NCI-H2107 treated with DMSO at 0.1 percent for 48 hours (cell line): ENCODE results near the gene EHMT2.
"Not testable (repeated sequence)": the region's sequence is repeated elsewhere in the genome, so short reads cannot be mapped to it uniquely, and the experiment has no call there.

Source experiments
- DNase-seq: peaks from one replicate; lab custom pipeline; 2025; ENCODE audit not compliant: unreplicated experiment; lab: John Stamatoyannopoulos, UW

The EHMT2 gene

DNA sequence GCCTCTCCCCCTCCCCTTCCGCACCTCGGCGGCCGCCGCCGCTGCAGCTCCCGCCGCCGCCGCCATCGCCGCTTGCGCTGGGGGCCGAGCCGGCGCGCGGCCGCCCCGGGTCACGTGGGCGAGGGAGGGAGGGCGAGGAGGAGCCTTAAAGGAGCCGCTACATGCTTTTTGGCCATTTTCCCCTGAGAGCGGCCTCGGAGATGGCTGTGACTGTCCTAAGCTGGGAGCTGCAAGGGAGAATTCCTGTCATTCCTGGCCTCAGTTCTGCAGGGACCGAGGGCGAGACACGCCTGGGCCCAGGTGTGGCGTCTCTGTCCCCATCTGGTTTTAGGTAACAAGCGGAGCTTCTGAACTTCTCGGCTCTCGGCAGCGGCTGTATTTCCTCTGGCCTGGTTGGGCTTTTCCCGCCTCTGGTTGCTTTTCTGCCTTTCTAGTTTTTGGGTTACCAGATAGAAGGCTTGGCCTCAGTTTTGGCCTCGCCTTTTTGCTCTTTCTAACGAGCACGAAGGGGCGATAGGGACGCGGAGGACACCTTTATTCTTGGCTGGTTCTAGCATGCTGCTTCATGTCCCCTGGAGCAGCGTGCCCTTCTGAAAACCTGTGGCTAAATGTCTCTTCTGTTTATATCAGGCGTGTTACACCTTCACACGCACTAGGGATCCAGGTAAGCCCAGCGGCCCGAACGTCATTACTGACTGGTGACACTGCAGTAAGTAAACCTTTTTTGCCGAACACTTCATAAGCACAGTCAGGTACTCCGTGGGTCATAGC is at the start of gene EHMT2:
Gene EHMT2, minus strand, starts transcription at position 87 of the 771 bp plus-strand sequence. Its CDS starts 21 bp downstream, at position 66.
- peak; percentile 39 for DNase-seq

DNA sequence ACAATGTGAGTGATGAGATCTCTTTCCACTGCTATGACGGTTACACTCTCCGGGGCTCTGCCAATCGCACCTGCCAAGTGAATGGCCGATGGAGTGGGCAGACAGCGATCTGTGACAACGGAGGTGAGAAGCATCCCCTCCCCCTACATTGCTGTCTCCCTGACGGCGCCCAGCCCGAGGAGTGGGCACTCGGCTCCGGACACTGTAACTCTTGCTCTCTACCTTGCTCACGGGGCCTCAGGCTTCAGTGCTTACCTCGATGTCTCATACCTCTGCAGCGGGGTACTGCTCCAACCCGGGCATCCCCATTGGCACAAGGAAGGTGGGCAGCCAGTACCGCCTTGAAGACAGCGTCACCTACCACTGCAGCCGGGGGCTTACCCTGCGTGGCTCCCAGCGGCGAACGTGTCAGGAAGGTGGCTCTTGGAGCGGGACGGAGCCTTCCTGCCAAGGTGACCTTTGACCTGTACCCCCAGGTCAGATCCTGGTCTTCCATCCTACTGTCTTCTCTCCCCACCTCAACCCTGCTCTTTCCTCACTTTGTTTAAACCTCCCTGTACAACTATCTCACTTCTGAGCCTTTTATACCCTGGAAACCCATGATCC is 49.7 kb upstream of the EHMT2 start:
- no peak for DNase-seq

- DNase-seq, result no peak
Measured at GRCh38 chr6:31946370-31946885, 48.9 kb upstream of the EHMT2 start.

DNA sequence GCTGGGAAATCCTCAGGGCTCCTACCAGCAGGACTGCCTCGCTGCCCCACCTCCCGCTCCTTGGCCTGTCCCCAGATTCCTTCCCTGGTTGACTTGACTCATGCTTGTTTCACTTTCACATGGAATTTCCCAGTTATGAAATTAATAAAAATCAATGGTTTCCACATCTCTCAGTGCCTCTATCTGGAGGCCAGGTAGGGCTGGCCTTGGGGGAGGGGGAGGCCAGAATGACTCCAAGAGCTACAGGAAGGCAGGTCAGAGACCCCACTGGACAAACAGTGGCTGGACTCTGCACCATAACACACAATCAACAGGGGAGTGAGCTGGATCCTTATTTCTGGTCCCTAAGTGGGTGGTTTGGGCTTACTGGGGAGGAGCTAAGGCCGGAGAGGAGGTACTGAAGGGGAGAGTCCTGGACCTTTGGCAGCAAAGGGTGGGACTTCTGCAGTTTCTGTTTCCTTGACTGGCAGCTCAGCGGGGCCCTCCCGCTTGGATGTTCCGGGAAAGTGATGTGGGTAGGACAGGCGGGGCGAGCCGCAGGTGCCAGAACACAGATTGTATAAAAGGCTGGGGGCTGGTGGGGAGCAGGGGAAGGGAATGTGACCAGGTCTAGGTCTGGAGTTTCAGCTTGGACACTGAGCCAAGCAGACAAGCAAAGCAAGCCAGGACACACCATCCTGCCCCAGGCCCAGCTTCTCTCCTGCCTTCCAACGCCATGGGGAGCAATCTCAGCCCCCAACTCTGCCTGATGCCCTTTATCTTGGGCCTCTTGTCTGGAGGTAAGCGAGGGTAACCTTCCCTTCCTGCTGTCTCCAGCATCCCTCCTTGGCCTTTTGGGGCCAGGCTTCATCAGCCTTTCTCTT is 48.2 kb upstream of the EHMT2 start, which contains the start of gene CFB:
Gene CFB, plus strand, starts transcription at position 589 of the 863 bp plus-strand sequence. Its CDS starts 127 bp downstream, at position 716.
- no peak for DNase-seq

- DNase-seq, result no peak
Measured at GRCh38 chr6:31945154-31945506, 47.6 kb upstream of the EHMT2 start.

GRCh38 chr6:31943742-31944141 is 46.2 kb upstream of the EHMT2 start:
- no peak for DNase-seq

DNA sequence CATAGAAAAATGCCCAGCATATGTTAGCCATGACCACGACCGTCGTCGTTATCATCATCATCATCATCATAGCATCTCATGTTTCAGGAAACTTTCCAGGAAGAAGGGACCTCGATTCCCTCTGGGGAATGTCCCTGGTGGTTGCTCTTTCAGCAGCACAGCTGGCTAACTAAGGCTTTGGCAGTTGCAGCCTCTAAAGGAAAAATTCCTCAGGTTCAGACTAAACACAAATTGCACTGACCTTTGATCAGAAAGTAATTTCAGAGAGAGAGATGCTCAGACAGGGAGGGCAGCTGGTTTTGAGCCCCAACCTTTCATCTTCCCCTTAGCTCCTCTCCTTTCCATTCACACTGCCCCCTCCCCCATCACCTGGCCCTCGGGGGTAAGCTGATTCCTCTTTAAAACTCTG is 42.8 kb upstream of the EHMT2 start:
- no peak for DNase-seq

DNA sequence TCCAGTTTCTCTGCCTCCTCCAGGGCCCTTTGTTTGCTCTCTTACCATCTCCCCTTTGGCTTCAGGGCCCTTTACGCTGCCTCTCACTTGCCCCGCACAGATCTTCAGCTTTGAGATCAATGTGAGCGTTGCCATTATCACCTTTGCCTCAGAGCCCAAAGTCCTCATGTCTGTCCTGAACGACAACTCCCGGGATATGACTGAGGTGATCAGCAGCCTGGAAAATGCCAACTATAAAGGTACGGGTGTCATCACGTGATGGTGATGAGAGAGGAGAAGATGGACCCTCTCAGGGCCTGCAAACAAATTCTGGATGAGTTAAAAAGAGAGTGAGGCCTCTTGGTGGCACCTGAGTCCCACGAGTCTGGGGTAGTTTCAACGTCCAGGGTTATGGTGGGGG is 38.3 kb upstream of the EHMT2 start:
- no peak for DNase-seq

DNA sequence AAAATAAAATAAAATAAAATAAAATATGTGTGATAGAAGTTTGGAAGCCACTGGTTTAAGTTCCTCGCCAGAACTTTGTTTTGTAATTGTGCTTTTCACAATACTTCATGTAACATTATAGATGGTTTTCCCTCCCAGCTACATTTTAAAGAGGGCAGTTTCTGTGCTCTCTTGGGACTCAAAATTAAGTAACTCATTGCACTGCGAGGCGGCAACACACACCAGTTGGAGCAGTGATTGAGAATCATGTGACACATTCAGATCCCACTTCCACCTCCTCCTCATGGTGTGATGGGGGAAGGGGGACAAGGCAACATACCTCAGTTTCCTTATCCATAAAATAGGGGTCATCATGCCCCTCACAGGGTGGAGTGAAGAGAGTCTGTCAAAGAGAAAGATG is 37.5 kb upstream of the EHMT2 start:
- no peak for DNase-seq

DNA sequence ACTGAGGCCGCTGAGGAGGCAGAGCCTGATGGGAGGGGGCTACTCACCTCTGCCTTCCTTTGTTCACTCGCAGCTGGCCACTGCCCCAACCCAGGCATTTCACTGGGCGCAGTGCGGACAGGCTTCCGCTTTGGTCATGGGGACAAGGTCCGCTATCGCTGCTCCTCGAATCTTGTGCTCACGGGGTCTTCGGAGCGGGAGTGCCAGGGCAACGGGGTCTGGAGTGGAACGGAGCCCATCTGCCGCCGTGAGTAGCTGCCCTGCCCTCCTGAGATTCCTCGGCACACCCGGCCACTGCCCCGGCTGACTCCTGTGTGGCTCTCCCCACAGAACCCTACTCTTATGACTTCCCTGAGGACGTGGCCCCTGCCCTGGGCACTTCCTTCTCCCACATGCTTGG is 36.0 kb upstream of the EHMT2 start:
- no peak for DNase-seq

DNA sequence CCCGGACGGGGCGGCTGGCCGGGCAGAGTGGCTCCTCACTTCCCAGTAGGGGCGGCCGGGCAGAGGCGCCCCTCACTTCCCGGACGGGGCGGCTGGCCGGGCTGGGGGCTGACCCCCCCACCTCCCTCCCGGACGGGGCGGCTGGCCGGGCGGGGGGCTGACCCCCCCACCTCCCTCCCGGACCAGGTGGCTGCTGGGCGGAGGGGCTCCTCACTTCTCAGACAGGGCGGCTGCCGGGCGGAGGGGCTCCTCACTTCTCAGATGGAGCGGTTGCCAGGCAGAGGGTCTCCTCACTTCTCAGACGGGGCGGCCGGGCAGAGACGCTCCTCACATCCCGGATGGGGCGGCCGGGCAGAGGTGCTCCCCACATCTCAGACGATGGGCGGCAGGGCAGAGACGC is 34.6 kb upstream of the EHMT2 start:
- DNase-seq, result not testable (repeated sequence)

DNA sequence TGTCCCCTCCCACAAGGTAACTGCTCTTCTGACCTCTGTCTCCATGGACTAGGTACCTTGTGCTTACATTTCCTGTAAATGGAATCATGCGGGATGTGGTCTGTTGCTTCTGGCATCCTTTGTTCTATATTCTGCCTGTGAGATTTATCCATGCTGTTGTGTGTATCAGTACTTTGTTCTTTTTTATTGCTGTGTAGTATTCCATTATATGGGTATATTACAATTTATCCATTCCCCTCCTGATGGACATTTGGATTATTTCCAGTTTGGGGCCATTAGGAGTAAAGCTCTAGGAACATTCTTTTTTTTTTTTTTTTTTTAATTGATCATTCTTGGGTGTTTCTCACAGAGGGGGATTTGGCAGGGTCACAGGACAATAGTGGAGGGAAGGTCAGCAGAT is 33.5 kb upstream of the EHMT2 start:
- DNase-seq, result no peak

GRCh38 chr6:31928672-31928939 is 31.1 kb upstream of the EHMT2 start:
- no peak for DNase-seq

GRCh38 chr6:31927863-31928671 is 30.6 kb upstream of the EHMT2 start:
- DNase-seq, result no peak

DNA sequence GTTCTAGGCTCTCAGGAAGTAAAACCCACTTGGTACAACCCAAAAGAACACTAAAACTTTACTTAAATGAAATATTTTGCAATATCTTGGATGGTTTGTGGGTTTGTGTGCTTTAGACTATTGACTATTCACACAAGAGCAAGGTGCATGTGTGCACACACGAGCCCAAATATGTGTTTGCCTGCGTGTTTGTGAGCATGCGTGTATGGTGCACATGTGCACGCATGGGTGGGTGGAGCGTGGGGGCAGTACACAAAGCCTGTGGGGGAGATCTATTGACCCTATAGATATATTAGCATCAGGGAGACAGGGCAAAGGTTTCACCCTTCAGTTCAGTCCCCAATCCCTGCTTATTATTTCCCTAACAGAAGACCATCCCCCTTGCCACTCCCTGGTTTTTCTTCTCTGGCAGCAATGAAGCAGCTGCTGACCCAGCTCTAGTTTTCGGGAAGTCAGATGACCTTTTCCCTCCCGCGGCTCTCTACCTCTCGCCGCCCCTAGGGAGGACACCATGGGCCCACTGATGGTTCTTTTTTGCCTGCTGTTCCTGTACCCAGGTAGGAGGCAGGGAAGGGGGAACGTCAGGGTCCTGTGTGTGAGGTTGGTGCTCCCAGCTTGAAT is 29.9 kb upstream of the EHMT2 start, which contains the start of gene C2:
Gene C2, plus strand, starts transcription at position 476 of the 621 bp plus-strand sequence. Its CDS starts 36 bp downstream, at position 512.
- no peak for DNase-seq

DNA sequence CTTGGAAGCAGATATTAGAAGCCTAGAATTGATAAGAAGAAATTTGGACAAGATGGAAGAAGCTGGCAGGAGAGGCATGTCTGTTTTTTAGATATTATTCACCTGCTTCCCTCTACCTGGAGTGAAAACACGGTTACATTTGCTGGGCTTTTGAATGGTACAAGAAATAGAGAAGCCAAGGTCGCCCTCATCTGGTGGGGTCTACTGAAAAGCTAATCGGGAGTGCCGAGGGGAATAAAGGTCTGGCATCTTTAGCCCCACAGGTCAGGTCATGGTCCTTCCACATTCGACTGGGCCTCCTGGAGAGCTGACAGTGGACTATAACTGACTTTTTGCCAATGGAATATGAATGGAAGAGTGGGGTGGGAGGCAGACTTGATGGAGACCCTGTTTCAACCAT is 25.4 kb upstream of the EHMT2 start:
- peak; percentile 35 for DNase-seq

GRCh38 chr6:31920811-31921210 is 23.3 kb upstream of the EHMT2 start:
- no peak for DNase-seq

- no peak for DNase-seq
Measured at GRCh38 chr6:31919624-31920303, 22.3 kb upstream of the EHMT2 start.

DNA sequence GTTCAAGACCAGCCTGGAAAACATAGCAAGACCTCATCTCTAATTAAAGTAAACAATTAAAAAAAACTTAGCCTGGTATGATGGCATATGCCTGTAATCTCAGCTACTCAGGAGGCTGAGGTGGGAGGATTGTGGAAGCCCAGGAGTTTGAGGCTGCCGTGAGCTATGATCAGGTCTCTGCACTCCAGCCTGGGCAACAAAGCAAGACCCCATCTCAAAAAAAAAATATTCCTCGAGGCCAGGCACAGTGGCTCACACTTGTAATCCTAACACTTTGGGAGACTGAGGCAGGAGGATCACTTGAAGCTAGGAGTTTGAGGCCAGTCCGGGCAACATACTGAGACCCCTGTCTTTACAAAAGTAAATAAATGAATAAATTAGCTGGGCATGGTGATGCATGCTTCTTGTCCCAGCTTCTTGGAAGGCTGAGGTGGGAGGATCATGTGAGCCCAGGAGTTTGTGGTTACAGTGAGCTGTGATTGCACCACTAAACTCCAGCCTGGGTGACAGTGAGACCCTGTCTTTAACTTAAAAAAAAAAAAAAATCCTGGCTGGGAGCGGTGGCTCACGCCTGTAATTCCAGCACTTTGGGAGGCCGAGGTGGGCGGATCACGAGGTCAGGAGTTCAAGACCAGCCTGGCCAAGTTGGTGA is 20.7 kb upstream of the EHMT2 start:
- DNase-seq, result no peak
